ENCODE data around the gene PPP2R2B. TPM values are rescaled to one million over a fixed set of nuclear protein-coding genes. Genes with fewer than 3 reads are reported as not detected.

PPP2R2B gene
- total RNA-seq, 4 donors from 2014 or later: 1.2 to 2.9 (median 1.9) TPM

GRCh38 chr5:146802945-146803522, 75.5 kb downstream of the PPP2R2B start:
- no peak for DNase-seq

GRCh38 chr5:146799671-146800070, 78.9 kb downstream of the PPP2R2B start:
- Histone ChIP-seq H3K4me3 (no peak overlapping the region), H3K27ac (no peak overlapping the region), H3K9me3 (no peaks in the 10 kb centered on the region), H3K4me1 (no peaks in the 10 kb centered on the region), H3K27me3 (no peaks in the 10 kb centered on the region), H3K36me3 (no peaks in the 10 kb centered on the region)
- no peak for TF ChIP-seq CTCF (IDR thresholded peaks at IDR 0.05)
- no peak for TF ChIP-seq POLR2A (IDR thresholded peaks at IDR 0.05)
- no peak for DNase-seq

More at GRCh38 chr5:146802945-146803522, 75.5 kb downstream of the PPP2R2B start:
- H3K4me3 ChIP-seq: no peak overlapping the region
- H3K27ac ChIP-seq: no peak overlapping the region
- no peak for TF ChIP-seq CTCF (IDR thresholded peaks at IDR 0.05)
- H3K4me1 ChIP-seq: no peaks in the 10 kb centered on the region
- H3K9me3 ChIP-seq: no peaks in the 10 kb centered on the region
- H3K36me3 ChIP-seq: no peaks in the 10 kb centered on the region
- no peaks in the 10 kb centered on the region for H3K27me3 ChIP-seq

- TF ChIP-seq POLR2A (IDR thresholded peaks at IDR 0.05) (no peak), CTCF (IDR thresholded peaks at IDR 0.05) (no peak)
- Histone ChIP-seq H3K36me3 (no peaks in the 10 kb centered on the region), H3K4me1 (no peaks in the 10 kb centered on the region)
Measured at GRCh38 chr5:146799231-146799630, 79.3 kb downstream of the PPP2R2B start.

GRCh38 chr5:146797658-146798057, 80.9 kb downstream of the PPP2R2B start:
- H3K4me3 ChIP-seq: no peak overlapping the region
- no peak for TF ChIP-seq CTCF (IDR thresholded peaks at IDR 0.05)
- H3K27me3 ChIP-seq: no peaks in the 10 kb centered on the region
- H3K4me1 ChIP-seq: no peaks in the 10 kb centered on the region
- H3K27ac ChIP-seq: no peak overlapping the region
- no peaks in the 10 kb centered on the region for H3K36me3 ChIP-seq
- no peak for DNase-seq
- no peaks in the 10 kb centered on the region for H3K9me3 ChIP-seq

More at GRCh38 chr5:146799231-146799630, 79.3 kb downstream of the PPP2R2B start:
- DNase-seq: no peak
- no peak overlapping the region for H3K4me3 ChIP-seq
- no peaks in the 10 kb centered on the region for H3K27me3 ChIP-seq
- H3K27ac ChIP-seq: no peak overlapping the region
- no peaks in the 10 kb centered on the region for H3K9me3 ChIP-seq

- Histone ChIP-seq H3K27me3 (no peaks in the 10 kb centered on the region), H3K4me3 (no peak overlapping the region), H3K4me1 (no peaks in the 10 kb centered on the region), H3K36me3 (no peaks in the 10 kb centered on the region), H3K9me3 (no peaks in the 10 kb centered on the region), H3K27ac (no peak overlapping the region)
- DNase-seq: no peak
- TF ChIP-seq CTCF (IDR thresholded peaks at IDR 0.05): no peak
- TF ChIP-seq POLR2A (IDR thresholded peaks at IDR 0.05): no peak
Measured at GRCh38 chr5:146796911-146797310, 81.6 kb downstream of the PPP2R2B start.

- no peaks in the 10 kb centered on the region for H3K36me3 ChIP-seq
- TF ChIP-seq POLR2A (IDR thresholded peaks at IDR 0.05) (no peak), CTCF (IDR thresholded peaks at IDR 0.05) (no peak)
Measured at GRCh38 chr5:146796144-146796543, 82.4 kb downstream of the PPP2R2B start.

More at GRCh38 chr5:146796144-146796543, 82.4 kb downstream of the PPP2R2B start:
- Histone ChIP-seq H3K27ac (no peak overlapping the region), H3K4me1 (no peaks in the 10 kb centered on the region), H3K9me3 (no peaks in the 10 kb centered on the region), H3K4me3 (no peak overlapping the region), H3K27me3 (no peaks in the 10 kb centered on the region)
- no peak for DNase-seq

All from Peyer's patch (tissue), 4 donors.